IMR-90 (cell line): ENCODE measurements around the gene ELANE. TPM values are rescaled to one million over a fixed set of nuclear protein-coding genes. Genes with fewer than 3 reads are reported as not detected.

Experiments used
- ATAC-seq: fragments of 200-7000 bp; cut with Tn5 transposase; 2 replicates; pipeline ENCODE4 v1.9.1; 2020; ENCODE audit warnings: low read depth, mild to moderate bottlenecking, moderate library complexity
- BruUV-seq: library from RNA; stranded (reverse); fragments of 400-500 nt; replicated peaks from 2 replicates; lab custom pipeline; 2021; lab: Mats Ljungman, UMichigan
- CTCF ChIA-PET: fragments of 300-600 bp; formaldehyde crosslinking; extraction: SDS; loops from one replicate; lab custom pipeline; 2021; ENCODE audit warnings: antibody characterized with exemption; lab: Yijun Ruan, JAX
- POLR2A ChIA-PET: fragments of 300-600 bp; sonication (Branson Sonifier 250); formaldehyde crosslinking; loops from one replicate; lab custom pipeline; 2022; ENCODE audit warnings: antibody characterized with exemption; ENCODE audit not compliant: unreplicated experiment; lab: Charles Lee
- DNase-seq: peaks from one replicate; pipeline ENCODE4 v3.0.0; 2013
- H2AFZ ChIP-seq: replicated peaks from 2 replicates; pipeline ENCODE3; 2013; ENCODE audit warnings: low read length, mild to moderate bottlenecking; ENCODE audit not compliant: poor library complexity
- H2AK5ac ChIP-seq: 2 replicates; pipeline ENCODE4 v1.6.1; 2013; ENCODE audit warnings: low read depth, low read length, inconsistent platforms
- H2AK9ac ChIP-seq: replicated peaks from 2 replicates; pipeline ENCODE3; 2013; ENCODE audit warnings: mild to moderate bottlenecking, low read depth, low read length, moderate library complexity; ENCODE audit not compliant: poor library complexity
- H2BK120ac ChIP-seq: 2 replicates; pipeline ENCODE4 v1.6.1; 2013; ENCODE audit warnings: low read depth, low read length, inconsistent platforms
- H2BK15ac ChIP-seq: 3 replicates; pipeline ENCODE4 v1.6.1; 2013; ENCODE audit warnings: low read depth, low read length, inconsistent platforms
- H2BK20ac ChIP-seq: 2 replicates; pipeline ENCODE4 v1.6.1; 2013; ENCODE audit warnings: low read depth, mild to moderate bottlenecking, inconsistent platforms, low read length, moderate library complexity
- H2BK5ac ChIP-seq: 2 replicates; pipeline ENCODE4 v1.6.1; 2013; ENCODE audit warnings: mild to moderate bottlenecking, low read depth, low read length, inconsistent platforms; ENCODE audit not compliant: poor library complexity, severe bottlenecking
- H3K14ac ChIP-seq: replicated peaks from 2 replicates; pipeline ENCODE4 v1.6.1; 2013; ENCODE audit warnings: low read depth, low read length, inconsistent platforms
- H3K18ac ChIP-seq: 2 replicates; pipeline ENCODE4 v1.6.1; 2013; ENCODE audit warnings: low read depth, low read length, control low read depth
- H3K23ac ChIP-seq: 2 replicates; pipeline ENCODE4 v1.6.1; 2013; ENCODE audit warnings: low read depth, low read length, inconsistent platforms
- H3K27ac ChIP-seq: 2 replicates; pipeline ENCODE4 v1.5.1; 2013; ENCODE audit warnings: mild to moderate bottlenecking, control low read depth, low read length; ENCODE audit not compliant: insufficient read depth
- H3K27me3 ChIP-seq: 2 replicates; pipeline ENCODE4 v1.6.1; 2013; ENCODE audit warnings: low read length; ENCODE audit not compliant: control insufficient read depth, insufficient read depth
- H3K36me3 ChIP-seq: 2 replicates; pipeline ENCODE4 v1.6.1; 2013; ENCODE audit warnings: low read length, mixed read lengths; ENCODE audit not compliant: control insufficient read depth, insufficient read depth
- H3K4ac ChIP-seq: 2 replicates; pipeline ENCODE4 v1.6.1; 2013; ENCODE audit warnings: low read depth, low read length, inconsistent platforms
- H3K4me1 ChIP-seq: 2 replicates; pipeline ENCODE4 v1.6.1; 2013; ENCODE audit warnings: low read length, mixed read lengths; ENCODE audit not compliant: control insufficient read depth, insufficient read depth
- H3K4me2 ChIP-seq: 2 replicates; pipeline ENCODE4 v1.6.1; 2013; ENCODE audit warnings: low read depth, mild to moderate bottlenecking, control low read depth, low read length, moderate library complexity
- H3K4me3 ChIP-seq: 2 replicates; pipeline ENCODE4 v1.5.1; 2013; ENCODE audit warnings: low read depth, mild to moderate bottlenecking, control low read depth, low read length, moderate library complexity; ENCODE audit not compliant: insufficient read depth
- H3K56ac ChIP-seq: 2 replicates; pipeline ENCODE4 v1.6.1; 2013; ENCODE audit warnings: low read length, inconsistent platforms; ENCODE audit not compliant: insufficient read depth; ENCODE audit errors: extremely low read depth
- H3K79me1 ChIP-seq, 2 experiments: 2 replicates each; pipeline ENCODE4 v1.6.1; 2013; ENCODE audit warnings: low read length in 2 of 2, inconsistent platforms in 1 of 2, low read depth in 1 of 2
- H3K9ac ChIP-seq: 2 replicates; pipeline ENCODE4 v1.6.1; 2013; ENCODE audit warnings: low read depth, low read length, control low read depth
- H3K9me1 ChIP-seq: 2 replicates; pipeline ENCODE4 v1.6.1; 2013; ENCODE audit warnings: low read length, inconsistent platforms; ENCODE audit not compliant: insufficient read depth
- H3K9me3 ChIP-seq: 2 replicates; pipeline ENCODE4 v1.6.1; 2013; ENCODE audit warnings: low read length; ENCODE audit not compliant: control insufficient read depth, insufficient read depth
- H4K20me1 ChIP-seq: 2 replicates; pipeline ENCODE4 v1.6.1; 2013; ENCODE audit warnings: low read length, inconsistent platforms; ENCODE audit not compliant: insufficient read depth
- H4K5ac ChIP-seq: 2 replicates; pipeline ENCODE4 v1.6.1; 2013; ENCODE audit warnings: mild to moderate bottlenecking, low read depth, low read length, control low read depth
- H4K8ac ChIP-seq, 2 experiments: 2 replicates each; pipeline ENCODE4 v1.6.1; 2013; ENCODE audit warnings: low read depth in 2 of 2, low read length in 2 of 2, control low read depth in 1 of 2, inconsistent platforms in 1 of 2
- H4K91ac ChIP-seq: 2 replicates; pipeline ENCODE4 v1.6.1; 2013; ENCODE audit warnings: low read depth, low read length, inconsistent platforms; ENCODE audit not compliant: insufficient read depth
- BHLHE40 ChIP-seq: fragments of 150-350 bp; IDR thresholded peaks from 2 replicates; pipeline ENCODE4 v1.6.1; 2016; ENCODE audit warnings: mild to moderate bottlenecking, low read depth, low read length
- CEBPB ChIP-seq: IDR thresholded peaks from 2 replicates; pipeline ENCODE4 v1.6.1; 2012; ENCODE audit warnings: low read depth, low read length, improper control_type of control experiment
- CHD1 ChIP-seq: IDR thresholded peaks from 2 replicates; pipeline ENCODE4 v1.6.1; 2012; ENCODE audit warnings: low read depth, low read length, improper control_type of control experiment
- ELK1 ChIP-seq: fragments of 150-350 bp; IDR thresholded peaks from 2 replicates; pipeline ENCODE4 v1.6.1; 2016; ENCODE audit warnings: low read depth, mild to moderate bottlenecking, low read length, moderate library complexity, borderline replicate concordance
- FOS ChIP-seq: fragments of 150-350 bp; IDR thresholded peaks from 2 replicates; pipeline ENCODE4 v1.6.1; 2016; ENCODE audit warnings: low read depth, low read length
- MAFK ChIP-seq: IDR thresholded peaks from 2 replicates; pipeline ENCODE4 v1.6.1; 2012; ENCODE audit warnings: low read depth, low read length, improper control_type of control experiment
- MAZ ChIP-seq: IDR thresholded peaks from 2 replicates; pipeline ENCODE4 v1.6.1; 2012; ENCODE audit warnings: low read depth, mild to moderate bottlenecking, low read length, improper control_type of control experiment, moderate library complexity, borderline replicate concordance
- MXI1 ChIP-seq: IDR thresholded peaks from 2 replicates; pipeline ENCODE4 v1.6.1; 2012; ENCODE audit warnings: low read depth, mild to moderate bottlenecking, low read length, moderate library complexity, borderline replicate concordance
- NFE2L2 ChIP-seq: fragments of 150-350 bp; IDR thresholded peaks from 2 replicates; pipeline ENCODE4 v1.6.1; 2016; ENCODE audit warnings: low read depth, mild to moderate bottlenecking, low read length
- POLR2A ChIP-seq: IDR thresholded peaks from 2 replicates; pipeline ENCODE4 v1.6.1; 2012; ENCODE audit warnings: mild to moderate bottlenecking, low read depth, low read length
- RAD21 ChIP-seq: IDR thresholded peaks from 2 replicates; pipeline ENCODE4 v1.6.1; 2012; ENCODE audit warnings: low read length, improper control_type of control experiment
- RCOR1 ChIP-seq: IDR thresholded peaks from 2 replicates; pipeline ENCODE4 v1.6.1; 2012; ENCODE audit warnings: mild to moderate bottlenecking, low read length, improper control_type of control experiment; ENCODE audit not compliant: insufficient replicate concordance
- RFX5 ChIP-seq: IDR thresholded peaks from 2 replicates; pipeline ENCODE4 v1.8.0; 2012; ENCODE audit warnings: low read depth, mild to moderate bottlenecking, low read length, moderate library complexity
- SMC3 ChIP-seq: fragments of 150-350 bp; IDR thresholded peaks from 2 replicates; pipeline ENCODE4 v1.6.1; 2016; ENCODE audit warnings: low read depth, mild to moderate bottlenecking, antibody characterized with exemption, low read length, moderate library complexity
- WGBS, 2 experiments: methylation state at CpG; one replicate each; pipeline versions ENCODE4 v1.1.5 to v1.1.7; 2013; ENCODE audit warnings: missing lambda C conversion rate in 2 of 2; ENCODE audit not compliant: insufficient read length in 1 of 2; ENCODE audit errors: extremely low coverage in 2 of 2; 5-methylcytosine and 5-hydroxymethylcytosine counted together
- dilution Hi-C: fragments of 300-500 bp; cut with HindIII; formaldehyde crosslinking; loops from one replicate; pipeline ENCODE4 v1.14.3; 2018; ENCODE audit warnings: low sequenced_read_pairs; ENCODE audit not compliant: unreplicated experiment
- in situ Hi-C: fragments of 300-500 bp; cut with MboI; formaldehyde crosslinking; loops from 3 replicates; pipeline ENCODE4 v1.14.3; 2019; ENCODE audit warnings: low sequenced_read_pairs, inconsistent platforms, mixed read lengths
- intact Hi-C: fragments of 100-400 bp; cut with micrococcal nuclease; formaldehyde crosslinking; loops from 2 replicates; pipeline ENCODE4 v1.10.0; 2022
- polyA plus RNA-seq, 3 experiments: library from polyadenylated mRNA; depleted of rRNA; stranded (reverse); fragments of >200 nt; gene quantifications; 2 replicates each; pipeline ENCODE4 v1.2.3, GENCODE V29; 2012; ENCODE audit warnings: low replicate concordance in 1 of 3
- total RNA-seq: library from RNA; depleted of rRNA; stranded (reverse); fragments of >200 nt; gene quantifications from 2 replicates; pipeline ENCODE4 v1.2.3, GENCODE V29; 2012
- TF ChIP-seq, protein P1 (sequence below): fragments of 150-350 bp; IDR thresholded peaks from 2 replicates; pipeline ENCODE4 v1.6.1; 2017; ENCODE audit warnings: mild to moderate bottlenecking, antibody characterized with exemption, low read length, low read depth
- TF ChIP-seq, protein P2 (sequence below): conservative IDR thresholded peaks from 2 replicates; pipeline ENCODE4 v1.5.1; 2012; ENCODE audit warnings: mild to moderate bottlenecking, low read depth, low read length, improper control_type of control experiment

ELANE gene
- total and polyA plus RNA-seq, 2 of the 4 experiments (the other 2 are of a cell fraction), result 0.27 TPM; not detected in 1

DNA sequence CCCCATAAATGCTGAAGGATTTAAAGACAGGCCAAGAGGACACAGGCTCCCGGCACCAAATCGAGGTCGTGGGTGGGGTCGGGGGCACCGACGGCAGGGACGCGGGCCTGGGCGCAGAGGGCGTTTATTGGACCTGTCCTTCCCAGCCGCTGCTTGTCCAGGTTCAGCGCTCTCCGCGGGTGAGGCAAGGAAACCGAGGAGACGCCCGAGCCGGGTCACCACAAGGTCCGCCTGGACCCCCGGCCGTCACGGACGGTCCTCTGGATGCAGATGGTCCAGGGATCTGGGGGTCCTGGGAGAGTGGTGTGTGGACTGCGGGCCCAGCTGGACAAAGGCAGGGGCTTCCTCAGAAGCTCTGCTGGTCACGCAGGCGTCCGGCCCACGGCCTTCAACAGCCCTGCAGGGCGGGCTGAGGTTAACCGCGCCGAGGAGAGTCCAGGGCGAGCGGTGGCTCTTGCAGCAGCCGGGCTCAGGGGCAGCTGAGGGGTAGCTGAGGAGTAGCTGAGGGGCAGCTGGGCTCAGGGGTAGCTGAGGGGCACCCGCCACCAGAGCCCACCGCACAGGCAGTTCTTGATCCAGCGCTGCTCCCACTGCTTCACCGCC lies 15.9 kb downstream of the ELANE start:
- Histone ChIP-seq H2AK9ac (peak overlapping the region; percentile 72), H2BK120ac (no peak overlapping the region), H3K23ac (no peak overlapping the region), H2BK5ac (no peak overlapping the region), H2BK15ac (no peak overlapping the region), H3K9me3 (no peaks in the 10 kb centered on the region), H3K4ac (no peak overlapping the region), H3K27me3 (no peaks in the 10 kb centered on the region), H4K5ac (no peak overlapping the region), H3K27ac (no peak overlapping the region), H3K4me3 (no peak overlapping the region), H3K4me1 (peaks cover 22% of the 10 kb centered on the region), H3K9ac (no peak overlapping the region), H4K91ac (no peak overlapping the region), H4K8ac (no peak overlapping the region), H3K79me1 (peaks cover 7 to 22% of the 10 kb centered on the region in 2 experiments; a peak in 2 of 4 replicates), H3K56ac (no peak overlapping the region), H2AK5ac (peak overlapping the region; percentile 98), H2AFZ (no peak overlapping the region), H3K4me2 (no peak overlapping the region), H2BK20ac (no peak overlapping the region), H3K36me3 (peaks cover 16% of the 10 kb centered on the region), H3K18ac (no peak overlapping the region), H4K20me1 (peaks cover 16% of the 10 kb centered on the region), H3K9me1 (no peaks in the 10 kb centered on the region; the same call in 1 of the 2 replicates), H3K14ac (no peak overlapping the region)
- BruUV-seq, result no TSS peak
- dilution Hi-C loops, result no loop called here
- in situ Hi-C loops, result no loop called here
- intact Hi-C loops, result loop anchor here (5.0 to 10.0 kb wide), 3 partner anchors 44 to 203 kb away; partner anchors contain the start of genes R3HDM4, RNF126 and WDR18
- WGBS, 2 experiments, result 97% methylated on average over 12 of the region's 39 CpGs; no CpG with 5 or more reads in 1 of the 2 experiments
- CTCF ChIA-PET, result no interaction called here
- ATAC-seq (no peak), DNase-seq (no peak)
- POLR2A ChIA-PET, result no interaction called here
- TF ChIP-seq POLR2A (no peak), ELK1 (no peak), RCOR1 (no peak), SMC3 (no peak), MAZ (no peak), NFE2L2 (no peak), MAFK (no peak), CEBPB (no peak), FOS (no peak), BHLHE40 (no peak), RAD21 (no peak), CHD1 (no peak), RFX5 (no peak), MXI1 (no peak)
- TF ChIP-seq, protein P1, sequence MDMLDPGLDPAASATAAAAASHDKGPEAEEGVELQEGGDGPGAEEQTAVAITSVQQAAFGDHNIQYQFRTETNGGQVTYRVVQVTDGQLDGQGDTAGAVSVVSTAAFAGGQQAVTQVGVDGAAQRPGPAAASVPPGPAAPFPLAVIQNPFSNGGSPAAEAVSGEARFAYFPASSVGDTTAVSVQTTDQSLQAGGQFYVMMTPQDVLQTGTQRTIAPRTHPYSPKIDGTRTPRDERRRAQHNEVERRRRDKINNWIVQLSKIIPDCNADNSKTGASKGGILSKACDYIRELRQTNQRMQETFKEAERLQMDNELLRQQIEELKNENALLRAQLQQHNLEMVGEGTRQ, result no peak
- TF ChIP-seq, protein P2, sequence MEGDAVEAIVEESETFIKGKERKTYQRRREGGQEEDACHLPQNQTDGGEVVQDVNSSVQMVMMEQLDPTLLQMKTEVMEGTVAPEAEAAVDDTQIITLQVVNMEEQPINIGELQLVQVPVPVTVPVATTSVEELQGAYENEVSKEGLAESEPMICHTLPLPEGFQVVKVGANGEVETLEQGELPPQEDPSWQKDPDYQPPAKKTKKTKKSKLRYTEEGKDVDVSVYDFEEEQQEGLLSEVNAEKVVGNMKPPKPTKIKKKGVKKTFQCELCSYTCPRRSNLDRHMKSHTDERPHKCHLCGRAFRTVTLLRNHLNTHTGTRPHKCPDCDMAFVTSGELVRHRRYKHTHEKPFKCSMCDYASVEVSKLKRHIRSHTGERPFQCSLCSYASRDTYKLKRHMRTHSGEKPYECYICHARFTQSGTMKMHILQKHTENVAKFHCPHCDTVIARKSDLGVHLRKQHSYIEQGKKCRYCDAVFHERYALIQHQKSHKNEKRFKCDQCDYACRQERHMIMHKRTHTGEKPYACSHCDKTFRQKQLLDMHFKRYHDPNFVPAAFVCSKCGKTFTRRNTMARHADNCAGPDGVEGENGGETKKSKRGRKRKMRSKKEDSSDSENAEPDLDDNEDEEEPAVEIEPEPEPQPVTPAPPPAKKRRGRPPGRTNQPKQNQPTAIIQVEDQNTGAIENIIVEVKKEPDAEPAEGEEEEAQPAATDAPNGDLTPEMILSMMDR, result no peak
